ENCODE measurements around the gene TBPL1. TPM values are rescaled to one million over a fixed set of nuclear protein-coding genes. Genes with fewer than 3 reads are reported as not detected.

Gene TBPL1
- polyA plus RNA-seq, 2 of the 4 experiments (the other 2 are of a cell fraction), result 22.4 to 41.1 TPM

GRCh38 chr6:134010400-134010799, 57.4 kb downstream of the TBPL1 start:
- FAIRE-seq (no peak), ATAC-seq (no peak), DNase-seq (ENCODE audit: low read depth in 1 of 2, low spot score in 1 of 2) (no peak)
- Histone ChIP-seq H3K4me2 (no peak overlapping the region), H3K4me3 (no peak overlapping the region), H3K27ac (no peak overlapping the region), H3K9me3 (no peaks in the 10 kb centered on the region), H3K4me1 (no peaks in the 10 kb centered on the region)
- 90% methylated on average over 8 of the region's 8 CpGs for WGBS (ENCODE audit: missing lambda C conversion rate)
- CTCF ChIA-PET, result no interaction called here
- TF ChIP-seq HOXB5 (CRISPR knock-in tag; IDR thresholded peaks at IDR 0.05), result no peak
- TF ChIP-seq, protein P1, sequence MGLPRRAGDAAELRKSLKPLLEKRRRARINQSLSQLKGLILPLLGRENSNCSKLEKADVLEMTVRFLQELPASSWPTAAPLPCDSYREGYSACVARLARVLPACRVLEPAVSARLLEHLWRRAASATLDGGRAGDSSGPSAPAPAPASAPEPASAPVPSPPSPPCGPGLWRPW (IDR thresholded peaks at IDR 0.05), result no peak
- no peak for TF ChIP-seq RCOR1 (IDR thresholded peaks at IDR 0.05; ENCODE audit: low read depth, low read length)
- POLR2A ChIA-PET, result no interaction called here

- ATAC-seq, result no peak
- DNase-seq (ENCODE audit: low read depth in 1 of 2, low spot score in 1 of 2), result no peak
- FAIRE-seq, result no peak
- no peak overlapping the region for H3K27ac ChIP-seq
- no peak overlapping the region for H3K4me3 ChIP-seq
- ChIA-PET CTCF (no interaction called here), POLR2A (no interaction called here)
- no peaks in the 10 kb centered on the region for H3K9me3 ChIP-seq
- H3K4me1 ChIP-seq, result peaks cover 3% of the 10 kb centered on the region; the same call in 1 of the 3 replicates
- no peak overlapping the region for H3K4me2 ChIP-seq
- WGBS (ENCODE audit: missing lambda C conversion rate), result 71% methylated on average over 2 of the region's 2 CpGs
- TF ChIP-seq RFX5 (IDR thresholded peaks at IDR 0.05) (no peak), KDM5A (IDR thresholded peaks at IDR 0.05) (no peak), MYC (IDR thresholded peaks at IDR 0.05; ENCODE audit: borderline replicate concordance, low read length) (no peak), HEYL (CRISPR knock-in tag; IDR thresholded peaks at IDR 0.05) (no peak), RARB (CRISPR knock-in tag; IDR thresholded peaks at IDR 0.05) (no peak), GATA3 (IDR thresholded peaks at IDR 0.05; ENCODE audit: borderline replicate concordance) (no peak), HOXB13 (CRISPR knock-in tag; IDR thresholded peaks at IDR 0.05; ENCODE audit: low read depth) (no peak), HMGXB4 (CRISPR knock-in tag; IDR thresholded peaks at IDR 0.05; ENCODE audit: borderline replicate concordance) (no peak), SREBF2 (IDR thresholded peaks at IDR 0.05) (no peak), HDAC2 (IDR thresholded peaks at IDR 0.05) (no peak), RCOR1 (IDR thresholded peaks at IDR 0.05; ENCODE audit: low read depth, low read length) (no peak), CTCF (IDR thresholded peaks at IDR 0.05) (no peak), NPAS2 (CRISPR knock-in tag; IDR thresholded peaks at IDR 0.05; ENCODE audit: borderline replicate concordance) (no peak), ZC3H11A (IDR thresholded peaks at IDR 0.05) (no peak), TFCP2L1 (CRISPR knock-in tag; IDR thresholded peaks at IDR 0.05) (no peak), ELK1 (IDR thresholded peaks at IDR 0.05; ENCODE audit: low read depth, low read length) (no peak), EP300 (IDR thresholded peaks at IDR 0.05) (no peak), JUNB (IDR thresholded peaks at IDR 0.05) (no peak)
- TF ChIP-seq, protein P2, sequence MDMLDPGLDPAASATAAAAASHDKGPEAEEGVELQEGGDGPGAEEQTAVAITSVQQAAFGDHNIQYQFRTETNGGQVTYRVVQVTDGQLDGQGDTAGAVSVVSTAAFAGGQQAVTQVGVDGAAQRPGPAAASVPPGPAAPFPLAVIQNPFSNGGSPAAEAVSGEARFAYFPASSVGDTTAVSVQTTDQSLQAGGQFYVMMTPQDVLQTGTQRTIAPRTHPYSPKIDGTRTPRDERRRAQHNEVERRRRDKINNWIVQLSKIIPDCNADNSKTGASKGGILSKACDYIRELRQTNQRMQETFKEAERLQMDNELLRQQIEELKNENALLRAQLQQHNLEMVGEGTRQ (IDR thresholded peaks at IDR 0.05), result no peak
- TF ChIP-seq, protein P1 (IDR thresholded peaks at IDR 0.05), result no peak
These were observed 58.0 kb downstream of the TBPL1 start for GRCh38 chr6:134010974-134011373.
